Activated CD8-positive, alpha-beta memory T cell treated with anti-CD3 and anti-CD28 coated beads, Interleukin-2, amount 50 U/mL, for 24 hours (primary cell): ENCODE results near the gene SOX11.
"Not testable (repeated sequence)": the region's sequence is repeated elsewhere in the genome, so short reads cannot be mapped to it uniquely, and the experiment has no call there.

Experiments used
- DNase-seq: peaks from one replicate; pipeline ENCODE4 v3.0.0-alpha.2; 2020; ENCODE audit errors: extremely low read depth

Gene SOX11

DNA sequence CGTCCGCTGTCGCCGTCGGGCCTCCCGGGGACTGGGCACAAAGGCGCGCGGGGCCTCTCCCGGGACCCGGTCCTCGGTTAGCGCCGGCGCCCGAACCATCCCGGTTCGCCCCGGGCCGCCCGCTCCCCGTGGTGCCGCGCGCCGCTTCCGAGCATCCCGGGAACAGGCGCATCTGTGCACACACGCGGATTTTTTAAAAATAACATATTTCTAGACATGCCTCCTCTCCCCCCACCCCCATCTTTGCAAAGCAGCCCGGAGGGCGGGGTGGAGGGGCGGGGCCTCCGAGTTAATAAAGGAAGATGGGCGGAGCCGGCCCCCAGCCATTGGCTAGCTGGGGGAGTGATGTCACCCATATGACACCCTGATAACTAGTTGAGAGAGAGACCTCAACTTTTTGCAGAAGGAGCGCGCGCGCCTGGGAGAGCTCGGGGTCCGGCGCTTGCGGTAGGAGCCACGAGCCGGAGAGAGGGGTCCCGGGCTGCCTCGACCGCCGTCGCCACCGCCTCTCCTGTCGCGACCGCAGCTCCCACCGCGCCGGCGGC lies at the start of gene SOX11:
SOX11 (plus strand) TSS at position 400 of the 545 bp plus-strand sequence. CDS start 338 bp downstream, outside the sequence.
- DNase-seq, result no peak

GRCh38 chr2:5652734-5653133 lies 39.5 kb upstream of the SOX11 start:
- not testable (repeated sequence) for DNase-seq

- DNase-seq, result not testable (repeated sequence)
Observed at GRCh38 chr2:5653756-5654155, 38.4 kb upstream of the SOX11 start.

DNA sequence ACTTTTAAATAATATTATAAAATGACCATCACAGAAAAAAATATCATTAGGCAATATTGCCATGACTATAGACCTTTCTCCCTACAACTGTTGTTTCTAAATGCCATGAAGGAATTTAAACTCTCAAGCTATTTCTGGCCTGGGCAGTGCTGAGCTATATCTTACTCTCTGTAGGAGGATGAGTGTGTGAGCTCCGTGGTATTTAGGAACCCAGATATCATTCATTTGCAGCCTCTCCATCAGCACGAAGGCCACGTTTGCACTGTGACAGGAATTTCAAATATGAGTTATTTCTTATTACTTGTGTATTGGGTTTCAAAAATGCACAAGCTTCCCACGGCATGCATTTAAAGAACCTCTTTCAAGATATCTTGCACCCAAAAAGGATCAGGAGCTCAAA lies 35.0 kb upstream of the SOX11 start:
- DNase-seq, result no peak

DNA sequence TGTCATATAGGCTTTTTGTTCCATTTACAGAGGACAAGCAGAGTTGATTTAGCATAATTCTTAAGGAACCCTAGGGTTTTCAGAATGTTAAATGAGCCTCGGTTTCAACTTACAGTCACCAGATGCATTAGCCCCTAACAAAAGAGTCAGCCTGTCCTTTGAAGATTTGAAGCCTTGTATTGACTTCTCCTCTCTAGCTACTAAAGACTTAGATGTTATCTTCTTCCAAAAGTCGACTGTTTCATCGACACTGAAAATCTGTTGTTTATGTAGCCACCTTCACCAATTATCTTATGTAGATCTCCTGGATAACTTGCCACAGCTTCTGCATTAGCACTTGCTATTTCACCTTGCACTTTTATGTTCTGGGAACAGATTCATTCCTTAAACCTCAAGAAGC lies 31.6 kb upstream of the SOX11 start:
- no peak for DNase-seq

GRCh38 chr2:5661362-5661761 lies 30.8 kb upstream of the SOX11 start:
- no peak for DNase-seq

DNA sequence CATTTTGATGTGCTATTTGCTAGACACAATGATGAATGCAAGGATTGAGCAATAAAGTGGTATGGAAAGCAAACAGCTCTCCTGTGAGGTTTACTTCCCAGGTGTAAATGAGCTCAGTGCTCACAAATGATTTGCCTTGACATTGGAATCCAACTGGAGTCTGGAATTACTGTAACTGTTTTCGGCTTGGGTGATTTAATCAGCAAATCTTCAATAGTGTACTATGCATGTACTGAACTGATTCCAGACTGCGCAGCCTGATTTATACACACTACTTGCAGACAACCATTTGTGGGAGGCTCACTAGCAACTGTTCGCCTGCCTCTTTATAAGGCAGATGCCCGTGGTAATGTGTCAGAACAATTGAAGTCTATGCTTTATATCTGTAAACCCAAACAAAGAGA lies 27.9 kb upstream of the SOX11 start:
- DNase-seq, result no peak

DNA sequence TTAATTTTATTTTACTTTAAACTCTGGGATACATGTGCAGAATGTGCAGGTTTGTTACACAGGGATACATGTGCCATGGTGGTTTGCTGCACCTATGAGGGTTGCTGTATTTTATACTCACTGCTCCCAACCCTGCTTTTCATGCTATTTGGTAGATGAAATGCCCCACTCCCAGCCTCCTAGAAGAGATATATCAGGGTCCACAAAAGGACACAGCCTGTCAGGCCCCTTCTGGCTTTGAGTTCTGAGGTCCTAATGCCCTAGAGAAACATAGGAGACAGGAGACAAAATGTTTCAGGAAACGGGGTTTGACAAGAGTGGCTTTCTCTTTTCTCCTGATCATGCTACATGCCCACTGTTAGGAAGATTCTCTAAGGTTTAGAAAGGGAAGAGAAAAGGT lies 27.1 kb upstream of the SOX11 start:
- no peak for DNase-seq

GRCh38 chr2:5666798-5667197 lies 25.4 kb upstream of the SOX11 start:
- no peak for DNase-seq

DNA sequence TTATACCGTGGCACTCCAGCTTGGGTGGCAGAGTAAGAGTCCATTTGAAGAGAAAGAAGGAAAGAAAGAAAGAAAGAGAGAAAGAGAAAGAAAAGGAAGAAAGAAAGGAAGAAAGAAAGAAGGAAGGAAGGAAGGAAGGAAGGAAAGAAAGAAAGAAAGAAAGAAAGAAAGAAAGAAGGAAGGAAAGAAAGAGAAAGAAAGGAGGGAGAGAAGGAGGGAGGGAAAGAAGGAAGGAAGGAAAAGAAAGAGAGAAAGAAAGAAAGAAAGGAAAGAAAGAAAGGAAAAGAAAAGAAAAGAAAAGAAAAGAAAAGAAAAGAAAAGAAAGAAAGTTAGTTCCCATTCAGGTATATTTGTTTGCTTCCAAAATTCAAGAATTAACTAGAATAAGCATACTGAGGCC lies 24.5 kb upstream of the SOX11 start:
- not testable (repeated sequence) for DNase-seq

DNA sequence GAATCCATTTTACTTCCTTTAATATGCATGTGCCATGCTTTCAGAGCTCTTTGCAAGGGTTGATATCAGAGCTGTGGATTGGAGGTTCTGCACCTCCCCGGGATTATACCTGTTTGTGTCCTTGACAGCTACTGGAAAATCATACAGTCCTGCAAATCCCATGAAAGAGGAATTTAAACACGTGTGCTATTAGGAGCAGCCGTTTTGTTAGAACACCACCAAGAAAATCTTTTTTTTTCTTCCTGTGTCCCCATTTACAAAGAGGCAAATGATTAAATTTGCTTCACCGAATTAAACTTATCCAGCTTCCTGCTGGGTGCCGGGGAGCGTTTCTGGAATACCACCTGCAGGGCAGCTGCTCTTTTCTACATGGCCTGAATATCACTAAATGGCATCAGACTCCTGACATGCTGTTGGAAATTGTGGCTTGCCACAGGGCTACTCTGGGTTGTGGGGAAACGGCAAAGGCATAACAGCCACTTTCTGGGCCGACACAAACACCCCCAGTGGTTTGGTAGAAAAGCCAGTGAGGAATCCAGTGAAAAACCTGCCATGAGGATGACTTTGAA lies 23.4 kb upstream of the SOX11 start:
- DNase-seq, result no peak

DNA sequence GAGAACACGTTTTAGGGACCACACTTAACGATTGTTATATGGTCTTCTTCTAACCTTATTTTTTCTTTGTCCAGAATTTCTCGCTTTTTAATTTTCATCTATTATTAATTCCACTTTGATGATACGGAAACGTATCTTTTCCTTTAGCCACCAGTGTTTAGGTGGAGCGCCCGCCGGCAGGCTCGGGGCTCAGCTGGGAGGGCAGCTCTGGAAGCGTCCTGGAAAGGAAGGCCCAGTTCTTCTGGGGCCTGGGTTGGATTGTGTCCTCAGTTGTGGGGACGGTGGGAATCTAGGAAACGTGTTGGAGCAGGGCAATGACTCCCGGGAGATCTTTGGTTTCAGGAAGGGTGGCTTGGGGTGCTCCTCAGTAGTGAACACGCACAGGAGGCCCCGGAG lies 19.4 kb upstream of the SOX11 start:
- DNase-seq, result no peak

- DNase-seq, result no peak
Observed at GRCh38 chr2:5673145-5674025, 18.8 kb upstream of the SOX11 start.

DNA sequence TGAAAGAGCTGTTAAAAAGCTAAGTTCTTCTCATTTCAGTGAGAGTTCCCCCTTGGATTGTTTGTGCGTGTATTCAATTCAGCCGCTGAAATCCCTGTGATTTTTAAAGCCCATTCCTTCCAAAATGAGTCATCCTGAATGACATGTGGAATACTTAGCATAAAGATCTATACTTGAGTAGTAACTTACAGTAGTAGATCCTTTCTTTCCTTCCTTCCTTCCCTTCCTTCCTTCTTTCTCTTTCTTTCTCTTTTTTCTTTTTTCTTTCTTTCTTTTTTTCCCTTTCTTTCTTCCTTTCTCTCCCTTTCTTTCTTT lies 18.2 kb upstream of the SOX11 start:
- no peak for DNase-seq

DNA sequence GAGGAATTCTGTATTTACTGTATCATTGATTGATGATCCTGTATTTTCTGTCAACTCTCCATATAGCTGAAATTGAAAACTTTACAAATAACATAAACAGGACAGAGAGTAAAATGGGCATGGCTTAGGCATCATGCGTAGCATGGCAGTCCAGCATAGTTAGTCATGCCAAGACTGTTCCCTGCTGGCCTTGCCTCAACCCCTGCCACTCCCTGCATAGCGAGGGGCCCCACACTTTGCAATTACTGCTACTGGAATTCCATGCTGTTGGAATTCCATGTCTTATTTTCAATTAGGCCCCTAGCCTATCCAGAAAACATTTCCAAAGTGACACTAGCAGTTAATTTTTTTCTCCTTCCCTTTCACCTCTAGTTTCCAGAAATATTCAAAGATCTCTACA lies 15.1 kb upstream of the SOX11 start:
- DNase-seq, result no peak

DNA sequence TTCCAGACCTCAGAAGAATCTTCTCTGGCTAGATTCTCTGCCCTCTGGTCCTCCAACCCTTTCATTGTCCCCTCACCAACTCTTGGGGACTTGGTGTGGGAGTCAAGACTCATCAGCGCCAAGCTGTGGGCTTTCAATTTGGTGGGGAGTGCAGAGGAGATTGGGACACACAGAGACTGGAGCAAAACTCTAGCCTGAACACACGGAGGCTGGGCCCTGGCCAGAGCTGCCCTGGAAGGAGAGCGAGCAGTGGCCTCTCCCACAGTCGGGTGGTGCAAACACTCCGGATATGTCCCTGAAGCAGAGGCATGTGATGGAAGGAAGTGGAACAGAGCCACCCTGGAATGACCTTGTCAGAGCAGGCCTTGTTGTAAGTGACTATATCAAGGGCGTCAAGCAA lies 8.7 kb upstream of the SOX11 start:
- DNase-seq, result no peak

DNA sequence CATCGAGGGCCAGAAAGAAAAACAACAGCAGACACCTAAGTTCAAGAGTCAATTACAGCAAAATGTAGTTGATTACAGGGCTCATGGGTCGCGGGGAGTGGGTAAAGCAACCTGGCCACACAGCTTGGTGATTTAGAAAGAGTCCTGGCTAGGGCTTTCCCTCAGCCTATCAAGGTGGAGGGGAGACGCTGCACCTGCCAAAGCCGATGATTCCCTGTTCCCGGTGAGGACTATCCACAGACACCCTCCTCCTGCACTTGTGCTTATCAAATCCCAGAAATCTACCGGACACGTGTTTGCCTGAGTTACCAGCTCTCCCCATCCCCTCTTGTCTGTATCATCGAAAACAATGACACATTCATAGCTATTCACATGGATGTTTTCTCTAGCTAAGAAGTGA lies 7.0 kb upstream of the SOX11 start:
- DNase-seq, result no peak

- no peak for DNase-seq
Observed at GRCh38 chr2:5686068-5686467, 6.1 kb upstream of the SOX11 start.

DNA sequence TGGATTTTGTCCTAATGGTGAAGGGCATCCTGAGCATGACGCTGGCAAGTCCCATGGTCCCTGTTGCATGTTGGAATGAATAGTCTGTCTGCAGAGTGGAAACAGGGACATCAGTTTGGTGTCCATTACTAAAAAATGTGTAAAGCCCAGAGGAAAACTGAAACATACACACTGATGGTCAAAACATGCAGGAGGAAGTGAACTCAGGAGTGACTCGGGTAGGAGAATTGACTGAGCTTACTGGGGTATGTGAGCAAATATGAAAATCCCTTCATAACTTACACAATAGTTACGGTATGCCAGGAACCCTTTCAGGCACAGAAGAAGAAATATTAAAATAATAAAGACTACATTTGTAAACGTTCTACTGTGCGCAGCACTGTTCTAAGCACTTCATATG lies 5.6 kb upstream of the SOX11 start:
- DNase-seq, result no peak

GRCh38 chr2:5689750-5690149 lies 2.4 kb upstream of the SOX11 start:
- no peak for DNase-seq

GRCh38 chr2:5690286-5690685 lies 1.9 kb upstream of the SOX11 start:
- DNase-seq, result no peak

- no peak for DNase-seq
Observed at GRCh38 chr2:5690718-5691220, 1.4 kb upstream of the SOX11 start.
